Measurements from ENCODE around the gene CRHR2.

GRCh38 chr7:30731581-30731980, 49.3 kb upstream of the CRHR2 start:
- TF ChIP-seq, protein P1, sequence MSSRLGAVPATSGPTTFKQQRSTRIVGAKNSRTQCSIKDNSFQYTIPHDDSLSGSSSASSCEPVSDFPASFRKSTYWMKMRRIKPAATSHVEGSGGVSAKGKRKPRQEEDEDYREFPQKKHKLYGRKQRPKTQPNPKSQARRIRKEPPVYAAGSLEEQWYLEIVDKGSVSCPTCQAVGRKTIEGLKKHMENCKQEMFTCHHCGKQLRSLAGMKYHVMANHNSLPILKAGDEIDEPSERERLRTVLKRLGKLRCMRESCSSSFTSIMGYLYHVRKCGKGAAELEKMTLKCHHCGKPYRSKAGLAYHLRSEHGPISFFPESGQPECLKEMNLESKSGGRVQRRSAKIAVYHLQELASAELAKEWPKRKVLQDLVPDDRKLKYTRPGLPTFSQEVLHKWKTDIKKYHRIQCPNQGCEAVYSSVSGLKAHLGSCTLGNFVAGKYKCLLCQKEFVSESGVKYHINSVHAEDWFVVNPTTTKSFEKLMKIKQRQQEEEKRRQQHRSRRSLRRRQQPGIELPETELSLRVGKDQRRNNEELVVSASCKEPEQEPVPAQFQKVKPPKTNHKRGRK (CRISPR knock-in tag; IDR thresholded peaks at IDR 0.05; ENCODE audit: borderline replicate concordance): no peak
- no peak for TF ChIP-seq SMAD4 (CRISPR knock-in tag; IDR thresholded peaks at IDR 0.05)
- TF ChIP-seq, protein P2, sequence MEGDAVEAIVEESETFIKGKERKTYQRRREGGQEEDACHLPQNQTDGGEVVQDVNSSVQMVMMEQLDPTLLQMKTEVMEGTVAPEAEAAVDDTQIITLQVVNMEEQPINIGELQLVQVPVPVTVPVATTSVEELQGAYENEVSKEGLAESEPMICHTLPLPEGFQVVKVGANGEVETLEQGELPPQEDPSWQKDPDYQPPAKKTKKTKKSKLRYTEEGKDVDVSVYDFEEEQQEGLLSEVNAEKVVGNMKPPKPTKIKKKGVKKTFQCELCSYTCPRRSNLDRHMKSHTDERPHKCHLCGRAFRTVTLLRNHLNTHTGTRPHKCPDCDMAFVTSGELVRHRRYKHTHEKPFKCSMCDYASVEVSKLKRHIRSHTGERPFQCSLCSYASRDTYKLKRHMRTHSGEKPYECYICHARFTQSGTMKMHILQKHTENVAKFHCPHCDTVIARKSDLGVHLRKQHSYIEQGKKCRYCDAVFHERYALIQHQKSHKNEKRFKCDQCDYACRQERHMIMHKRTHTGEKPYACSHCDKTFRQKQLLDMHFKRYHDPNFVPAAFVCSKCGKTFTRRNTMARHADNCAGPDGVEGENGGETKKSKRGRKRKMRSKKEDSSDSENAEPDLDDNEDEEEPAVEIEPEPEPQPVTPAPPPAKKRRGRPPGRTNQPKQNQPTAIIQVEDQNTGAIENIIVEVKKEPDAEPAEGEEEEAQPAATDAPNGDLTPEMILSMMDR (IDR thresholded peaks at IDR 0.05): no peak
- TF ChIP-seq ATF1 (CRISPR knock-in tag; IDR thresholded peaks at IDR 0.05): no peak
- no peak for TF ChIP-seq ETV6 (CRISPR knock-in tag; IDR thresholded peaks at IDR 0.05)
